Nephron progenitor cell (in vitro differentiated cells): Measurements from ENCODE around the gene HIRIP3.
A peak's percentile ranks its signal among the peaks of the same experiment; 100 is the strongest.

Experiments
- DNase-seq: peaks from one replicate; pipeline ENCODE4 v3.0.0; 2021
- H3K27ac Mint-ChIP-seq: 2 replicates; pipeline ENCODE4 v1.8.0; 2021; ENCODE audit warnings: mild to moderate bottlenecking, moderate library complexity, mixed read lengths
- H3K27me3 Mint-ChIP-seq: 2 replicates; pipeline ENCODE4 v1.8.0; 2021; ENCODE audit warnings: mild to moderate bottlenecking, low read depth, mixed read lengths; ENCODE audit not compliant: poor library complexity
- H3K36me3 Mint-ChIP-seq: 2 replicates; pipeline ENCODE4 v1.8.0; 2021; ENCODE audit warnings: low read depth, mixed read lengths
- H3K4me1 Mint-ChIP-seq: 2 replicates; pipeline ENCODE4 v1.8.0; 2021; ENCODE audit warnings: mixed read lengths
- H3K4me3 Mint-ChIP-seq: 2 replicates; pipeline ENCODE4 v1.8.0; 2021; ENCODE audit warnings: mild to moderate bottlenecking, moderate library complexity, mixed read lengths
- H3K9me3 Mint-ChIP-seq: 2 replicates; pipeline ENCODE4 v1.8.0; 2021; ENCODE audit warnings: mild to moderate bottlenecking, moderate library complexity, mixed read lengths
- CTCF ChIP-seq: fragments of 200-600 bp; sonication (generic); IDR thresholded peaks from 2 replicates; pipeline ENCODE4 v1.5.0; 2021; ENCODE audit warnings: antibody characterized with exemption

The HIRIP3 gene

DNA sequence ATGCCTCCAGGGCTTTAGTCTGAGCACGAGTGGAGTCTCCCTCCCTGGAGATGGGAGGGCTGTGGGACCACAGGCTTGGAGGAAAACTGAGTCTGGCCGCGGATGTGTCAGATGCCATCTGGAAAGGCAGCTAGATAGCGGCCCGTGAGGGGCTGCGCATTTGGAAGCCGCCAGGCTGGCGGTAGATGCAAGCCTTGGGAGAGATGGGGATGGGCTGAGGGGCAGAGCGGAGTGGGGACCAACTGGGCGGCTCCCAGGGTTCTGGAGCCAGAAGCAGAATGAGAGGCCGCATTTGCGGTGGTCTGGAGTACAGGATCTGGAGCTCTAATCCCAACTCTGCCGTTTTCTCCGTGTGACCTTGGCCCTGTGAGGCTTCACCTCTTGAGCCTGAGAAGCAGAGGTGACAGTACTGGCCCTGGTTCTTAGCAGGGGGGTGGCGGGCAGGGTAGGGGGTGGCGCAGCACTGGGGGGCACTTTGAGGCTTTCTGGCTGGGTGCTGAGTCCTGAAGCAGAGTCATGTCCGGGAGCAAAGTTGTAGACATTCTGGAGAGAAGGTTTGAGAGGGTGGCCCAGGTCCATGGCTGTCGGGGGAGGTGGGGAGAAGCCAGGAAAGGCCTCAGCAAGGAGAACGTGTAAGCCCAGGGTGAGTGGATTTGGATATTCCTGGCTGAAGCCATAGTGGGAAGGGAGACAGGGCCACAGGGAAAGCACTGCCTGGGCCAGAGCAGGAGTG, 7.4 kb upstream of the HIRIP3 start:
- no peaks in the 10 kb centered on the region for H3K4me1 Mint-ChIP-seq
- no peaks in the 10 kb centered on the region for H3K9me3 Mint-ChIP-seq
- H3K27ac Mint-ChIP-seq: no peak overlapping the region
- no peak for TF ChIP-seq CTCF
- no peak for DNase-seq
- peaks cover 9% of the 10 kb centered on the region for H3K36me3 Mint-ChIP-seq
- no peak overlapping the region for H3K4me3 Mint-ChIP-seq
- H3K27me3 Mint-ChIP-seq: no peaks in the 10 kb centered on the region

DNA sequence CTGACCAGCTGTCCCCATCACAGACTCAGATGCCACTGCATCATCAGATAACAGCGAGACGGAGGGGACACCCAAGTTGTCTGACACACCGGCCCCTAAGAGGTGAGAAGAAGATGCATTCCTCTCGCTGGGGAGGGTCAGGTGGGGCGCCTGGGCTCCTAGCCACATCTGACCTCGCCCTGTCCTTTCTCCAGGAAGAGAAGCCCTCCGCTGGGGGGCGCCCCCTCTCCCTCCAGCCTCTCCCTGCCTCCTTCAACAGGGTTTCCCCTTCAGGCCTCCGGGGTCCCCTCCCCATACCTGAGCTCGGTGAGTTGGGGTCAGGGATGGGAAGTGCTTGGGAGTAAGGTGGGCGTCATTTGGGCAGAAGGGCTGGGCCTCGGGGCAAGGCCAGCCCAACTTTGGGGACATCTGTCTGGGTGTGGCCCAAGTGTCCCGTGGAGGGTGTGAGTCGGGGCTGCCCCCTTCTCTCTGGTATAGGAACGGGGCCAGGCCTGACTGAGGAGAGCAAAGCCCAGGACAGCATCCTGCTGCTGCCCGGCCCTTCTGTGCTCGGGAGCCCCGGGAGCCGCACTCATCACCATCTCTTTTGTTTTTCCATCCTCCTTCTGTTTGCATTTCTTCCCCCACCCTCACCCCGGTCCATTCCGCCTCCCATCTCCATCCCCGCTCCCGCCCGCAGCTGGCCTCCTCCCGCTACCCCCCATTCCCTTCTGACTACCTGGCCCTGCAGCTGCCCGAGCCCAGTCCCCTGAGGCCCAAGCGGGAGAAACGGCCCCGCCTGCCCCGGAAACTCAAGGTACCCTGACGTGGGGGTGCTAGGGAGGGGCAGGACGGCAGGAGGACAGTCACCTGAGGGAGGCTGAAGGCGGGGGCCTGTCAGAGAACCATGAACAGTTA, 5.6 kb upstream of the HIRIP3 start:
- peaks cover 11% of the 10 kb centered on the region for H3K4me1 Mint-ChIP-seq
- DNase-seq: no peak
- no peak overlapping the region for H3K27ac Mint-ChIP-seq
- no peak for TF ChIP-seq CTCF
- no peak overlapping the region for H3K4me3 Mint-ChIP-seq
- peaks cover 3% of the 10 kb centered on the region for H3K27me3 Mint-ChIP-seq
- no peaks in the 10 kb centered on the region for H3K9me3 Mint-ChIP-seq
- peaks cover 11% of the 10 kb centered on the region for H3K36me3 Mint-ChIP-seq

- no peak for TF ChIP-seq CTCF
- Mint-ChIP-seq H3K27ac (no peak overlapping the region), H3K27me3 (peaks cover 3% of the 10 kb centered on the region), H3K9me3 (no peaks in the 10 kb centered on the region), H3K36me3 (peaks cover 11% of the 10 kb centered on the region), H3K4me1 (peaks cover 19% of the 10 kb centered on the region), H3K4me3 (no peak overlapping the region)
- DNase-seq: no peak
Measured at GRCh38 chr16:29999605-30000004, 4.2 kb upstream of the HIRIP3 start.

DNA sequence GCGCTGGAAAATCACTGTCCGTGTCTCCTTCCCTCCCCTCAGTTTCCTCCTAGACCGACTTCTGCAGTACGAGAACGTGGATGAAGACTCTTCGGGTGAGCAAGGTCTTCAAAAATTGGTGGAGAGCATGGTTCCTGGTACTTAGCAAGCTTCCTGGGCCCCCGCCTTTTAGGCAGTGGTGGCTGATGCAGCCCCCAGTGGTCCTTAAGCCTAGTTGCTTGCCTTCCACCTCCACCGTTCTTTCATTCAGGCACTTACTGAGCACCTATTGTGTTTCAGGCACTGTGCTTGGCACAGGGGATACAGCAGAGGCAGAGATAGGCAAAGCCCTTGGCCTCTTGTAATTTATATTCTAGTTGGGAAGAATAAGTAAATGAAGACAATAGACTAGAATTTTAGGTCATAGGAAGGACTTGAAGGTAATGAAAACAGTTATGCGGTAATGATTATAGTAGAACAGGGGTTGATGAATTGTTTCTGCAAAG, 1.4 kb upstream of the HIRIP3 start:
- peaks cover 40% of the 10 kb centered on the region for H3K4me1 Mint-ChIP-seq
- H3K9me3 Mint-ChIP-seq: no peaks in the 10 kb centered on the region

More for the DNA sequence above, 1.4 kb upstream of the HIRIP3 start:
- Mint-ChIP-seq H3K27ac (no peak overlapping the region), H3K4me3 (peak overlapping the region; percentile 98), H3K27me3 (peaks cover 3% of the 10 kb centered on the region), H3K36me3 (peaks cover 26% of the 10 kb centered on the region)
- TF ChIP-seq CTCF: no peak
- DNase-seq: no peak
